EH (cell line): Measurements from ENCODE around the gene LRRC17.
A peak's percentile ranks its signal among the peaks of the same experiment; 100 is the strongest.

ENCODE experiments used
- DNase-seq: peaks from one replicate; pipeline ENCODE4 v3.0.0-alpha.2; 2015; ENCODE audit warnings: low read depth

LRRC17 gene

GRCh38 chr7:102912742-102913141 is at the start of gene LRRC17:
Gene LRRC17 (plus strand): TSS chr7:102913000. CDS start chr7:102933914, 20,914 bp downstream.
- peak; percentile 81 for DNase-seq

DNA sequence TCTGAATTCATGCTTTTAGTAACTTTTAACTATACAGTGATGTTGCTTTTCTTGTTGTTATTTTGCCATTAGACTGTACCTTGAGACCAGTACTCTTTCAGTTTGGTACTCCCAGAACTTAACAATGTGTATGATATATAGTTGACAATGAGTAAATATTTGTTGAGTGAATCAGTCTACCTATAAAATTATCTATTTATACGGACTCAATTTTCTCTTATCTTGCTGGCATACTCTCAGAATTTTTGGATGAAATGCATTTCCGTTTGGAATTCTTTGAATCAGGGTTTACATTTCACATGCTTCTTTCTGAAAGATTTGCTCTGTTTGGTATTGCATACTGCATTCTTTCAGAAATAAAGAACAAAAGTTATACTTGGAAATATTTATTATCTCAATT is 47.8 kb upstream of the LRRC17 start:
- DNase-seq: no peak

- no peak for DNase-seq
Observed at GRCh38 chr7:102866535-102867215, 46.1 kb upstream of the LRRC17 start.

DNA sequence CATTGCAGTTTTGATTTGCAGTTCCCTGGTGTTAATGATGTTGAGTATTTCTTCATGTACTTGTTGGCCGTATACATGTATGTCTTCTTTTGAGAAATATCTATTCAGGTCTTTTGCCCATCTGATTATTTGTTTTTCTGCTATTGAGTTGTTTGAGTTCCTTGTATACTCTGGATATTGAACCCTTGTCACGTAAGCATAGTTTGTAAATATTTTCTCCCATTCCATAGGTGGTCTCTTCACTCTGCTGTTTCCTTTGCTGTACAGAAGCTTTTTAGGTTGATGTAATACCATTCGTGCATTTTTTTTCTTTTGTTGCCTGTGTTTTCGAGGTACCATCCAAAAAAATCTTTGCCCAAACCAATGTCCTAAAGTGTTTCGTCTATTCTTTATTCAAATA is 43.6 kb upstream of the LRRC17 start:
- DNase-seq: no peak

DNA sequence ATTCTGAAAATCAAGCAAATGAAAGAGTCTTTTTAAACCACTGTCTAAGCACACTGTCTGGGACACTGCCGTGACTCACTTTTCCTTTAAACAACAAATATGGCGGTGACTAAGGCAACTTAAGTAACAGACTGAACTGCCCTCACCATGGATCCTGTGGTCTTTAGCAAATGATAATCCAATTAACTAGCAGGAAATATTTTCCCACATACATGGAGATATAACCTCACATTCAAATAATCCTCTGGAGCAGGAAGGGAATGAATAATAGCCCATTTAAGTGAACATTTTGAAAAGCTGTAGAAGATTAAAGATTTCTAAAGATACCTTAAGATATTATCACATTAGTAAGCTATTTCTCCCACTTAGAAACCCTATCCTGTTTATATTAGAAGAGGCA is 40.3 kb upstream of the LRRC17 start:
- peak; percentile 98 for DNase-seq

GRCh38 chr7:102873470-102874165 is 39.2 kb upstream of the LRRC17 start:
- DNase-seq: no peak

DNA sequence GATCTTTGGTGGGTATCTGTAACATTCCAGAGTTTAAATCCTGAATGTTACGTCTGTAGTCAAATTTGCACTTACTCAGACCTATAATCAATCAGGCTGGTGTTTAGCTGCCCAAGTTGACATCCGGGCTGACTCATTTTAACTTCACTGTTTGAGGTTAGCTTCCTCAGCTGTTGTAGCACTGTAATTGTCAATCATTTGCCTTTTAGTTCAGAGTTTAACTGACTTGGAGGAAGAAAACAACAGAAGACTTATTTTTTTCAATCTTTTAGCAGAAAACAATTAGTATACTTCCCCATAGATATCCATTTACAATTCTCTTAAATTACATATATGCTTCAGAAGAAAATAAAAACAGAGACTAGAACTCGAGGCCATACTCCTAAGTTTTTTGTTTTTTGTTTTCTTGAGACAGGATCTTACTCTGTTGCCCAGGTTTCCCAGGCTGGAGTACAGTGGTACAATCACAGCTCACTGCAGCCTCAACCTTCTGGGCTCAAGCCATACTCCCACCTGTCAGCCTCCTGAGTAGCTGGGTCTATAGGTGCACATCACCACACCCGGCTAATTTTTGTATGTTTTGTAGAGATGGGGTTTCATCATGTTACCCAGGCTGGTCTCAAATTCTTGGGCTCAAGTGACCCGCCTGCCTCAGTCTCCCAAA is 38.5 kb upstream of the LRRC17 start:
- peak; percentile 83 for DNase-seq

GRCh38 chr7:102874966-102875365 is 37.8 kb upstream of the LRRC17 start:
- peak; percentile 35 for DNase-seq

DNA sequence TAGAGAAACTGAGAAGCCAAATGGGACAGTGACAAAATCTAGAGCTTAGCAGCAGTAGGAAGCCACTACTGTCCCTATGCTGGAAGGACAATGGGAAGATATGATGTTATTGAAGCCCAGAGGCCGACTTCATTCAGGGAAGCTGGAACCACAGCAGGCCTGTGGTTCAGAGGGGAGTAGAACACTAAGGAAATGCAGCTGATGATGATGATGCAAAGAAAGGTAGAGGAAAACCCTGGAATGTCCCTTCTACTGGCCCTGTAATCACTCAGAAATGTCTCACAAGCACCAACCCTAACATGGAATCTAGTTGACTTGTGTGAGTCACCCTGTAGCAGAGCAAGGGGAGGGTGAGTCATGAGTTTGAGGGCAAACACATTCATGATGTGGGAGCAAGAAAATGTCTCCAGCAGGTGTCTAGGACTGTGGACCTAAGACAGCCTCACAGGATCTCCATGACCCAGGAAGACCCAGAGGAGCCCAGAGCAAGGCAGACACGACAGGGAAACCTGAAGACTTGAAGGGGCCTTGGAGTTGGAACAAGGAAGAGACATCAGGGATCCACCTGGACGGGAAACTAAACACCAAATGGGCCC is 37.0 kb upstream of the LRRC17 start:
- peak; percentile 99 for DNase-seq

DNA sequence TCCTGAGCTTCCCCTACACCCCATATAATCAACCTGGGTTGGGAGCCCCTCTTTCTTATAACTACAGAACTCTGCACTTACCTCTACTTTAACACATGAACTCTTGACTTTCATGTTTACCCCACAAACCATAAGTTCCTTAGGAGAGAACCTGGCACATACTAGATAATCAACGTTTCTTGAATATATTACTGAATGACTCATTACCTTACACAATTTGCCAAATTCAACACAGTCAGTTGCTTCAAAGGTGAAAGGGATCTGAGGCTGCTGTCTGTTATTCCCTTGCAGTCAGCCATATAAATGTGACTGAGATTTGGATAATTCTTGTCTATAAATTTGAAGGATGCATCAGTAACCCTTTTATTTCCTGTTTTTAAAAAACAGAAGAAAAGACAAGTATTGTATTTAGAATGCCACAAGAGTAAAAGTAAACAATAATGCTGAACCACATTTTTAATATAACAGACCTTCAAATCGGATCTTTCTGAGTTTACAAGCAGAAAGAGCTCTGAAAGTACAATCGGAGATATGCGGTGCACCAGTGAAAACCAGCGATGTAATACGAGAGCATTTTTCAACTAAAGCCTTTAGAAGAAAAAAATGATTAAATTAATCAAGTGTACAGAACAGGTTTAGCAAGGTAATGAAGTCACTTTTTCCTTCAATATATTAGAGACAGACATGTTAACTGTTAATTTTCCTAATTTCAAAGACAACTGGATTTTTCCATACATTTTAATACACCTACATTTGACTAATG is 29.5 kb upstream of the LRRC17 start:
- DNase-seq: peak; percentile 44

DNA sequence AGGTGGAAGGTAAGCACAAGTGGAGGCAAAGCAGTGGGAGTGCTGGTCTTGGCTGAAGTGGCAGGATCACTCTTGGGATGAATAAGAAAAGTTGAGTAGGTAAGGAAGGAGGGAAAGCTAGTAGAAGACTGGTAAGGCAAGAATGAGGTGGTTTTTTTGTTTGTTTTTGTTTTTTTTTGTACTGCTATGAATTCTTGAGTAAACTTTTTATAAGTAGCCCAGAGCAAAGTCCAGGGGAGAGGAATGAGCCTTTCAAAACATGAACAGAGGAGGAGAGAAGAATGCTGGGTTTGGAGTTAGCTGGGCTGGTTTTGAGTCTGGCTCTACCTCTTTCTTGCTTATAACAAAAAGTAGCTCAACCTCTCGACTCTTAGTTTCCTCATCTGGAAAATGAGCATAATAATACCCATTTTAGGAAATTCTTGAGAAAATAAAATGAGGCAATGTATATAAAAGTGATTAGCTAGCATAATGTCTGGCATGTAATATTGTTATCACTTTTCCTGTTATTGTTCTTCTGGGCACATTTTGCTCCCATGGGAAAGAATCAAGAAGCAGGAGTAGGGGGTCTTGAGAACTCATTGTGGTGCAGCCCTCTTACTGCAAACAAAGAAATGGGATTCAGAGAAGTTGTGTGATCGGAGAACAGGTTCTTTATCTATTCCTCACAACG is 24.1 kb upstream of the LRRC17 start:
- peak; percentile 40 for DNase-seq

GRCh38 chr7:102889851-102890250 is 22.9 kb upstream of the LRRC17 start:
- no peak for DNase-seq

- DNase-seq: peak; percentile 79
Observed at GRCh38 chr7:102890292-102890970, 22.4 kb upstream of the LRRC17 start.

DNA sequence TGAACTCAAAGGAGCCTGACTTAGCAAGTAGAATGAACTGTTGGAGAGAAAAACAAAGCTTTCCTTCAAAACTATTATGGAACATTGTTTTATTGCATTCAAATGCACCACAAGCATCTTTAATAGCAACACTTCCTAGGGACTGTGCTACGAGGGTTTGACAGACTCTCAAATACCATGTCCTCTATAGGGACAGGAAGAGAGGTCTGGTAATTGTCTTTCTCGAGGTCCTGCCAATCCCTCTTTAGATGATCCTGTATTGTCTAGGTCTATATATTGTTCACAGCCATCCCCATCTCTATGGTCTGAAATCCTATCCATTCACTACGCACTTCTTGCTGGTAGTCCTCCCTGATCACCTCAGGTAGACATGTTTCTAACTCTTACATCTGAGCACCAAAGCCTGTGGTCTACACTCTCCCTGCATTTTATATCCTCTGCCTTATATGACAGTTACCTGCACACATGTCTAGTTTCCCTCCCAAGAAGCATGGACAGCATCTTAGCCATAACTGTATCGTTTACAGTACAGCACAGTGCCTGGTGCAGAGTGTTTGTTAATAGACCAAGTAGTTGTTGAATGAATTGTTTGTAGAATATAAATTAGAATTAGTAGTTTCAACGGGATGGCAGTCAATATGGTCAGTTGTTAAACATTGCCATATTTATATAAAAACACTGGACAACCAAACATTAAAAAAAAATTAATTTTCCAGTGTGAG is 21.7 kb upstream of the LRRC17 start:
- no peak for DNase-seq

GRCh38 chr7:102891693-102892261 is 21.0 kb upstream of the LRRC17 start:
- DNase-seq: peak; percentile 92

DNA sequence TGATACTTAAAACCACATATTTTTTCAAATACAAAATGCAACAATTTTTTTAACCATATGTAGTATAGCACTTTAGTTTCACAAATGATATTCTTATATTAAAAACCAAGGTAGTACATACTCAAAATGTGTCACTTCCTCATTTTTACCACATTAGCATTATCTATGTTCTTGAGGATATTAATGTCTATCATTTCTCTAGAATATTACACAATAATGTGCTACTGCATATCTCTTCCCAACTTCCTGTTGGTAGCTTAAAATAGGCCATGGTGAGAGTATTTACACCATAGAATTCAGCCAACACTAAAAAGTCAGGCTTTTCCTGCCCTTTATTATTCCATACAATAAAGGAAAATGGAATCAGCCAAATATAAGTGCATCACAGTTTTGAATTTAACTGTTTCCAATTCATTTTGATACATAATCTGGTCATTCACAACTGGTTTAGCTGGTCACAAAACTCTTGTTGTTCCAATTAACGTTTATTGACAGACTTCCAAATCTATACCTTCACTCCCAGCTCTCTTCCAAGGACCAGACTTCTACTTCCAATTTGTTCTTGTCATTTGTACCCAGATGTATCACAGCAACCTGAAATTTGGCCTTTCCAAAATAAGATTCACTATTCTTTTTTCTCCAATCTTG is 20.0 kb upstream of the LRRC17 start:
- DNase-seq: peak; percentile 34

DNA sequence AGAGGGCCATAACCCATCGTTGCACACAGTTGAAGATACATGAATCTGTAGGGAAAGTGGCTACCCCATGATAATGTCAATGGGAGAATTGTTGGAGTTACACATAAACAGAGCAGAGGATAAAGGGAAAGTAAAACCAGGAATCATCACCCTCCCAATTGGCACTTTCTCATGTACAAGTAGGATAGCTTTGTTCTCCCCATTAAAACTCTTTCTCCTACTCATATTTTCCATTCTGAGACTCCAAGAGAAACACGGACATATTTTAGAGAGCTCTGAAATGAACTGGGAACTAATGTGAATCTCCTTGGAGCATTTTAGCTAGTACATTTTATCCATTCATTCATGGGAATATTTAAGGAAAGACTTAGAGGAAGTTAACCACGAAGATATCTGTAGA is 17.2 kb upstream of the LRRC17 start:
- peak; percentile 44 for DNase-seq

DNA sequence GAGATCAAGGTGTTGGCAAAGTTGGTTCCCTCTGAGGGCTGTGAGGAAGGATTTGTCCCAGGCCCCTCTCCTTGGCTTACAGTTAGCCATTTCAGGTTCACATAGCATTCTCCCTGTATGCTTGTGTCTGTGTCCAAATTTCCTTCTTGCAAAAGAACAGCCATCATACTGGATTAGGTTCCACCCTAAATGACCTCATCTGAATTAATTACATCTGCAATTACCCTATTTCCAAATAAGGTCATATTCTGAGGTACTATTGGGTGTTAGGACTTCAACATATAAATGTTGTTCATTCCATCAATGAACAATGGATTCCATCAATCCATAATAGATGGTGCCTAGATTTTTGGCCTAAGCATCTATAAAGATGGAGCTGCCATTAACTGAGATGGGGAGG is 16.2 kb upstream of the LRRC17 start:
- no peak for DNase-seq

- no peak for DNase-seq
Observed at GRCh38 chr7:102897211-102897631, 15.6 kb upstream of the LRRC17 start.
